Measurements from ENCODE around the gene FGF19. TPM values are rescaled to one million over a fixed set of nuclear protein-coding genes. Genes with fewer than 3 reads are reported as not detected.

FGF19 gene
- total RNA-seq, 3 donors from 2014 or later: not detected

DNA sequence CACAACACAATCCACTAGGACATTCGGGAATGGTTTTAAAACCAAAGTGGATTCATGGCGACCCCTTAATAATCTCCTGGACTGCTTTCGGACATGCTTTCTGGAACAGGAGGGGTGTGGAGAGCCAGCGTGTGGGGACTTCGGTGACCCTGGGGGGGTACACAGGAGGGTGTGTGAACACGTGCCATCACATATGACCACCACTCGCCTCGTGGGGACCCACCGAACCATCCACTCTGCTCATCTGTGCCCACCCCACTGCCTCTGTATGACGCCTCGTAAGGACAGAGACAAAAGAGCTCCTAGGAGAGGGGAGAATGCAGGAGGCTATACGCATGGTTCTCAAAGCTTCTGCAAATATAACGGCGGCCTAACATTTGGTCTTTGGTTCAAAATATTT is 37.6 kb downstream of the FGF19 start:
- H3K27me3 ChIP-seq: no peaks in the 10 kb centered on the region
- H3K27ac ChIP-seq: no peak overlapping the region
- H3K4me1 ChIP-seq: no peaks in the 10 kb centered on the region
- no peak for TF ChIP-seq POLR2AphosphoS5 (IDR thresholded peaks at IDR 0.05)
- H3K9me3 ChIP-seq: no peaks in the 10 kb centered on the region
- DNase-seq (ENCODE audit: low spot score in 2 of 2): no peak
- intact Hi-C loops (cut with DNase I; ENCODE audit: low total_unique reads): no loop called here
- no peaks in the 10 kb centered on the region for H3K36me3 ChIP-seq
- H3K4me3 ChIP-seq: no peak overlapping the region

DNA sequence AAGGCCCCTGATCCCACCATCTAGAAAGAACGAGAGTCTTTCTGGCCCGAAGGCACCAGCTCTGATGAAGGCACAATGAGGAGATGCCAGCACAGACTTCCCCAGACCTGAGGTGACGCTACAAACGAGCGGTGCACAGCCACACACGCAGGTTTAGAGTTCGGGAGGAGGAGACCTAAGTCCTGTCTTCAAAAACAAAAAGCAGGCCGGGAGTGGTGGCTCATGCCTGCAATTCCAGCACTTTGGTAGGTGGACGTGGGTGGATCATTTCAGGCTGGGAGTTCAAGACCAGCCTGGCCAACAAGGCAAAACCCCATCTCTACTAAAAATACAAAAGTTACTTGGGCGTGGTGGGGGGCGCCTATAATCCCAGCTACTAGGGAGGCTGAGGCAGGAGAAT is 38.2 kb downstream of the FGF19 start:
- Histone ChIP-seq H3K4me1 (no peaks in the 10 kb centered on the region), H3K36me3 (no peaks in the 10 kb centered on the region), H3K4me3 (no peak overlapping the region), H3K9me3 (no peaks in the 10 kb centered on the region), H3K27ac (no peak overlapping the region), H3K27me3 (no peaks in the 10 kb centered on the region)
- intact Hi-C loops (cut with DNase I; ENCODE audit: low total_unique reads): no loop called here
- TF ChIP-seq POLR2A (IDR thresholded peaks at IDR 0.05): no peak
- TF ChIP-seq POLR2AphosphoS5 (IDR thresholded peaks at IDR 0.05): no peak
- TF ChIP-seq, protein P1, sequence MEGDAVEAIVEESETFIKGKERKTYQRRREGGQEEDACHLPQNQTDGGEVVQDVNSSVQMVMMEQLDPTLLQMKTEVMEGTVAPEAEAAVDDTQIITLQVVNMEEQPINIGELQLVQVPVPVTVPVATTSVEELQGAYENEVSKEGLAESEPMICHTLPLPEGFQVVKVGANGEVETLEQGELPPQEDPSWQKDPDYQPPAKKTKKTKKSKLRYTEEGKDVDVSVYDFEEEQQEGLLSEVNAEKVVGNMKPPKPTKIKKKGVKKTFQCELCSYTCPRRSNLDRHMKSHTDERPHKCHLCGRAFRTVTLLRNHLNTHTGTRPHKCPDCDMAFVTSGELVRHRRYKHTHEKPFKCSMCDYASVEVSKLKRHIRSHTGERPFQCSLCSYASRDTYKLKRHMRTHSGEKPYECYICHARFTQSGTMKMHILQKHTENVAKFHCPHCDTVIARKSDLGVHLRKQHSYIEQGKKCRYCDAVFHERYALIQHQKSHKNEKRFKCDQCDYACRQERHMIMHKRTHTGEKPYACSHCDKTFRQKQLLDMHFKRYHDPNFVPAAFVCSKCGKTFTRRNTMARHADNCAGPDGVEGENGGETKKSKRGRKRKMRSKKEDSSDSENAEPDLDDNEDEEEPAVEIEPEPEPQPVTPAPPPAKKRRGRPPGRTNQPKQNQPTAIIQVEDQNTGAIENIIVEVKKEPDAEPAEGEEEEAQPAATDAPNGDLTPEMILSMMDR (IDR thresholded peaks at IDR 0.05): no peak
- DNase-seq (ENCODE audit: low spot score in 2 of 2): peak in 1 of 2 donors; percentile 41

DNA sequence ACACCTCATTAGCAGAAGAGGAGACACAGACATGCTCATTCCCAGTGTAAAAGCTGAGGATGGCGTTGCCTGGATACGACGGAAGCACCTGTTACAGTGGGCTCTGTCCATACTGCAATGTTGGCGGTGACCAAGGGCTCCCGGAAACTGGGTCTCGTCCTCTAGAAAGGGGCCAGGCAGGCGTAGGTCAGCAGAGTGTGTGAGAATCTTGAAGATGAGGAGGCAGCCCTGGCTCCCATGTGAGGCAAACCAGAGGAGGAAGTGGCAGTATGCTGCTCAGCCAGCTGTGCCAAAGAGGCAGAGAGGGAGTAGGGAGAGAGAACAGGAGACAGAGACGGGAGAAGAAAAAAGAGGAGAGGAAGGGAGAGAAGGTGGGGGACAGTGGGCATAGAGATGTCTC is 38.9 kb downstream of the FGF19 start:
- Histone ChIP-seq H3K36me3 (no peaks in the 10 kb centered on the region), H3K27ac (no peak overlapping the region), H3K4me1 (no peaks in the 10 kb centered on the region), H3K27me3 (no peaks in the 10 kb centered on the region), H3K4me3 (no peak overlapping the region), H3K9me3 (no peaks in the 10 kb centered on the region)
- DNase-seq (ENCODE audit: low spot score in 2 of 2): no peak
- intact Hi-C loops (cut with DNase I; ENCODE audit: low total_unique reads): no loop called here
- no peak for TF ChIP-seq POLR2AphosphoS5 (IDR thresholded peaks at IDR 0.05)
- TF ChIP-seq, protein P1 (IDR thresholded peaks at IDR 0.05): no peak
- no peak for TF ChIP-seq POLR2A (IDR thresholded peaks at IDR 0.05)

DNA sequence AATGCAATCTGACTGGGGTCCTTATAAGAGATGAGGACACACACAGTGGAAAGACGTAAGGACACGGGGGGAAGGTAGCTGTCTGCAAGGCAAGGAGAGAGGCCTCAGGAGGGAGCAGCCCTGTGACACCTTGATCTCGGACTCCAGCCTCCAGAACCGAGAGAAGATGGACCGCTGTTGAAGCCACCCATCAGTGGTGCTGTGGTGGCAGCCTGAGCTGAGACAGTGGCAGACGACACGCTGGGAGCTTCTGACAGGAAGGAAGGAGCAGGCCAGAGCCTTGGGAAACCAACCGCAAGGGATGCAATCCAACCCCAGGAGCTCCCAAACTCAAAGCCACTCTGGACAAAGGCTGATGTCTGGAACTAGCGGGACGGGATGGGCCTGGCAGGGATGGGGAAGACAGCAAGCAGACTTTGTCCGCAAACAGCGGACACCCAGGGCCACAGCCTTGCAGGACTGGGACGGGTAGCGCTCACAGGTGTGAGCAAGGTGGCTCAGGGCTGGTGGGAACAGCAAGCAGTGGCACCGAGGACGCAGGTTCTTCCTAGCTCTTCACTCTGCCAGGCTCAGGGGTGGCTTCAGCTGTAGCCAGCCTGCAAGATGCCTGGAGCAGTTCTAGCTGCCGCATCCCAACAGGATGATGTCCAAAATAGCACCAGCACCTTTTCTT is 39.6 kb downstream of the FGF19 start:
- Histone ChIP-seq H3K4me1 (no peaks in the 10 kb centered on the region), H3K27ac (no peak overlapping the region), H3K9me3 (no peaks in the 10 kb centered on the region), H3K27me3 (no peaks in the 10 kb centered on the region), H3K36me3 (no peaks in the 10 kb centered on the region), H3K4me3 (no peak overlapping the region)
- TF ChIP-seq POLR2AphosphoS5 (IDR thresholded peaks at IDR 0.05) (no peak), POLR2A (IDR thresholded peaks at IDR 0.05) (no peak)
- TF ChIP-seq, protein P1 (IDR thresholded peaks at IDR 0.05): no peak
- DNase-seq (ENCODE audit: low spot score in 2 of 2): no peak
- intact Hi-C loops (cut with DNase I; ENCODE audit: low total_unique reads): no loop called here

DNA sequence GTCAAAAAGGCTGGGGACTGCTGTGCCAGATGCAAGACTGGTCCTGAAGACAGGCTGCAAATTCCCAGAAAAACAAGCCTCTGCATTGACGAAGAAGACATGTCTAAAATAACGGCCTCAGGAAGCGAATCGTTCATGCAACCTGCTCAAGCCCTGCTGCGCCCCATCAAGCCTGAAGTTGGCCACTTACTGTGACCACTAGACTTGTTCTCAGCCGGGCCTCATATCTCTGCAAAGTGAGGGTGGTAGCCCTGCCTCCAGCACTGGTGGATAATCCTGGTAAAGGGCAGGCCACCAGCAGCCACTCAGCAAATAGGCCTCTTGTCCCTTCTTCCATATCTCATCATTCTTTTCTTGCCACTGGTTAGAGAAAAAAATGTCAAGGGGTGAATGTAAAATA is 40.5 kb downstream of the FGF19 start:
- Histone ChIP-seq H3K36me3 (no peaks in the 10 kb centered on the region), H3K27ac (no peak overlapping the region), H3K4me3 (no peak overlapping the region), H3K4me1 (no peaks in the 10 kb centered on the region), H3K9me3 (no peaks in the 10 kb centered on the region), H3K27me3 (no peaks in the 10 kb centered on the region)
- no peak for DNase-seq (ENCODE audit: low spot score in 2 of 2)
- TF ChIP-seq POLR2A (IDR thresholded peaks at IDR 0.05) (no peak), POLR2AphosphoS5 (IDR thresholded peaks at IDR 0.05) (no peak)
- TF ChIP-seq, protein P1 (IDR thresholded peaks at IDR 0.05): no peak
- intact Hi-C loops (cut with DNase I; ENCODE audit: low total_unique reads): no loop called here

All from breast epithelium (tissue), 4 donors.